K562 (cell line): ENCODE measurements around the gene MARCKS. TPM values are rescaled to one million over a fixed set of nuclear protein-coding genes. Genes with fewer than 3 reads are reported as not detected.

Experiments
- ATAC-seq: fragments of 200-7000 bp; cut with Tn5 transposase; 3 replicates; pipeline ENCODE4 v1.9.1; 2020; ENCODE audit warnings: moderate library complexity
- BruUV-seq: library from RNA; stranded (reverse); fragments of 400-500 nt; replicated peaks from 2 replicates; lab custom pipeline; 2021; lab: Mats Ljungman, UMichigan
- CTCF ChIA-PET: fragments of 300-600 bp; formaldehyde crosslinking; extraction: SDS; loops from one replicate; lab custom pipeline; 2021; ENCODE audit warnings: low intra/inter-chr PET ratio; lab: Yijun Ruan, JAX
- POLR2A ChIA-PET: fragments of 300-600, 350-650 bp; sonication (Branson Sonifier 250); formaldehyde crosslinking; extraction: SDS; loops from one replicate; lab custom pipeline; 2021; ENCODE audit warnings: antibody characterized with exemption, inconsistent platforms; lab: Yijun Ruan, JAX
- DNase-seq, 4 experiments: peaks; one replicate each; pipeline versions ENCODE4 v3.0.0 to v3.0.0-alpha.2; 2011 to 2018; ENCODE audit warnings: low spot score in 3 of 4, mixed read lengths in 3 of 4; ENCODE audit errors: extremely low read depth in 1 of 4
- FAIRE-seq: peaks from 2 replicates; lab custom pipeline; 2011; peaks lifted over from hg19 to GRCh38; lab: Jason Lieb, UNC
- H2AFZ ChIP-seq: 2 replicates; pipeline ENCODE4 v1.6.0; 2011; ENCODE audit warnings: low read depth, low read length, control low read depth, inconsistent platforms
- H3K27ac ChIP-seq: fragments of 200-600 bp; 3 replicates; pipeline ENCODE4 v1.8.0; 2011; ENCODE audit warnings: low read depth, mild to moderate bottlenecking, control low read depth, inconsistent platforms, low read length, moderate library complexity, mixed read lengths; ENCODE audit errors: extremely low read depth
- H3K27me3 ChIP-seq, 2 experiments: fragments of 300-600 bp in 1 of 2; 2 replicates in 1 of 2; 3 replicates in 1 of 2; pipeline versions ENCODE4 v1.6.0 to v1.8.0; 2011; ENCODE audit warnings: inconsistent platforms in 2 of 2, low read length in 2 of 2, mild to moderate bottlenecking in 1 of 2, mixed read lengths in 1 of 2, moderate library complexity in 1 of 2; ENCODE audit not compliant: control insufficient read depth in 2 of 2, insufficient read depth in 2 of 2
- H3K36me3 ChIP-seq: fragments of 300-600 bp; 3 replicates; pipeline ENCODE4 v1.8.0; 2011; ENCODE audit warnings: mild to moderate bottlenecking, low read length, inconsistent platforms; ENCODE audit not compliant: control insufficient read depth, insufficient read depth
- H3K4me1 ChIP-seq, 2 experiments: fragments of 200-600 bp in 1 of 2; replicated peaks in 1 of 2; 2 replicates in 1 of 2; 3 replicates in 1 of 2; pipeline versions ENCODE4 v1.5.1 to v1.8.0; 2011; ENCODE audit warnings: inconsistent platforms in 2 of 2, low read length in 2 of 2, mild to moderate bottlenecking in 1 of 2, mixed read lengths in 1 of 2, moderate library complexity in 1 of 2; ENCODE audit not compliant: control insufficient read depth in 2 of 2, insufficient read depth in 2 of 2
- H3K4me2 ChIP-seq: 2 replicates; pipeline ENCODE4 v1.6.1; 2011; ENCODE audit warnings: low read length, control low read depth, inconsistent platforms, mixed read lengths; ENCODE audit not compliant: insufficient read depth
- H3K4me3 ChIP-seq: fragments of 200-600 bp; sonication (generic), shearing (Covaris generic); 2 replicates; pipeline ENCODE4 v1.5.1; 2016; ENCODE audit warnings: control low read depth, inconsistent platforms
- H3K79me2 ChIP-seq: fragments of 200-600 bp; 3 replicates; pipeline ENCODE4 v1.8.0; 2011; ENCODE audit warnings: low read length, inconsistent platforms; ENCODE audit not compliant: control insufficient read depth, insufficient read depth
- H3K9ac ChIP-seq, 2 experiments: 2 replicates each; pipeline versions ENCODE4 v1.6.0 to v1.6.1; 2011; ENCODE audit warnings: low read depth in 2 of 2, low read length in 2 of 2, control low read depth in 1 of 2, inconsistent platforms in 1 of 2, mild to moderate bottlenecking in 1 of 2, mixed read lengths in 1 of 2; ENCODE audit not compliant: insufficient read depth in 1 of 2
- H3K9me1 ChIP-seq: one replicate; pipeline ENCODE4 v1.6.0; 2011; ENCODE audit warnings: inconsistent platforms, mild to moderate bottlenecking, low read length, moderate library complexity; ENCODE audit not compliant: control insufficient read depth, insufficient read depth
- H3K9me3 ChIP-seq: replicated peaks from 2 replicates; pipeline ENCODE4 v1.5.1; 2011; ENCODE audit warnings: low read depth, low read length, inconsistent platforms; ENCODE audit not compliant: control insufficient read depth, insufficient read depth
- H4K20me1 ChIP-seq: replicated peaks from 2 replicates; pipeline ENCODE4 v1.6.1; 2011; ENCODE audit warnings: low read length, inconsistent platforms, mixed read lengths; ENCODE audit not compliant: control insufficient read depth, insufficient read depth
- CBFA2T2 ChIP-seq: fragments of 450-650 bp; conservative IDR thresholded peaks from 2 replicates; pipeline ENCODE4 v1.6.1; 2017; ENCODE audit warnings: mild to moderate bottlenecking
- CHD4 ChIP-seq: fragments of 200-600 bp; sonication (generic); IDR thresholded peaks from 3 replicates; pipeline ENCODE4 v1.6.1; 2012; ENCODE audit warnings: low read depth, mild to moderate bottlenecking, mixed read lengths, low read length, inconsistent platforms; ENCODE audit not compliant: insufficient read depth, insufficient replicate concordance, poor library complexity, severe bottlenecking
- FOXA3 ChIP-seq, 2 experiments: fragments of 450-650 bp in 1 of 2; sonication (generic) in 1 of 2; formaldehyde crosslinking; IDR thresholded peaks in 1 of 2; conservative IDR thresholded peaks in 1 of 2; 2 replicates each; pipeline versions ENCODE4 v1.4.0 to v1.8.0; 2020 to 2022; ENCODE audit warnings: mild to moderate bottlenecking in 2 of 2, missing genetic modification reagents in 1 of 2
- HDAC6 ChIP-seq: IDR thresholded peaks from 2 replicates; pipeline ENCODE4 v1.6.1; 2012; ENCODE audit warnings: low read depth, mild to moderate bottlenecking, control low read depth, inconsistent platforms, low read length, moderate library complexity
- LEF1 ChIP-seq: fragments of 450-650 bp; IDR thresholded peaks from 2 replicates; pipeline ENCODE4 v1.6.1; 2016; ENCODE audit warnings: mild to moderate bottlenecking
- NEUROD1 ChIP-seq: fragments of 150-350 bp; IDR thresholded peaks from 2 replicates; pipeline ENCODE4 v1.6.1; 2014; ENCODE audit warnings: borderline replicate concordance, low read length, low read depth; ENCODE audit not compliant: partially characterized antibody
- PTBP1 ChIP-seq: fragments of 200-400 bp; formaldehyde crosslinking; IDR thresholded peaks from 2 replicates; pipeline ENCODE4 v1.6.1; 2017; ENCODE audit warnings: low read depth, low read length
- TAF7 ChIP-seq: fragments of 450-650 bp; IDR thresholded peaks from 2 replicates; pipeline ENCODE4 v1.6.1; 2016; ENCODE audit warnings: missing genetic modification characterization, missing compliant biosample characterization
- TBP ChIP-seq: optimal IDR thresholded peaks from 2 replicates; pipeline ENCODE3; 2011; ENCODE audit warnings: low read depth, low read length, improper control_type of control experiment
- TCF7L2 ChIP-seq: fragments of 150-350 bp; IDR thresholded peaks from 2 replicates; pipeline ENCODE4 v1.6.1; 2016; ENCODE audit warnings: low read depth, mild to moderate bottlenecking, low read length, moderate library complexity
- ZBED1 ChIP-seq: IDR thresholded peaks from 2 replicates; pipeline ENCODE4 v1.6.1; 2014
- ZBTB49 ChIP-seq: sonication (generic); formaldehyde crosslinking; IDR thresholded peaks from 2 replicates; pipeline ENCODE4 v1.8.0; 2022; ENCODE audit warnings: missing genetic modification reagents, mild to moderate bottlenecking, borderline replicate concordance
- ZBTB8A ChIP-seq: fragments of 450-650 bp; IDR thresholded peaks from 2 replicates; pipeline ENCODE4 v1.6.1; 2018; ENCODE audit warnings: mild to moderate bottlenecking, moderate library complexity; ENCODE audit not compliant: partially characterized antibody
- ZNF274 ChIP-seq: IDR thresholded peaks from 2 replicates; pipeline ENCODE4 v1.6.1; 2011; ENCODE audit warnings: low read depth, mild to moderate bottlenecking, low read length, moderate library complexity, borderline replicate concordance
- WGBS: fragments of 100-300 bp; shearing (Covaris generic); methylation state at CpG from one replicate; pipeline ENCODE4 v1.1.6; 2016; ENCODE audit warnings: low coverage, mixed read lengths; ENCODE audit not compliant: insufficient coverage; ENCODE audit errors: missing lambda C conversion rate; 5-methylcytosine and 5-hydroxymethylcytosine counted together
- in situ Hi-C: fragments of 300-500 bp; cut with MboI; formaldehyde crosslinking; loops from 4 replicates; pipeline ENCODE4 v1.15.0; 2018; ENCODE audit warnings: inconsistent platforms, mixed read lengths
- intact Hi-C: fragments of 100-400 bp; cut with micrococcal nuclease; formaldehyde crosslinking; loops from 2 replicates; pipeline ENCODE4 v1.14.2; 2022
- polyA plus RNA-seq, 8 experiments: library from polyadenylated mRNA; depleted of rRNA in 4 of 8; stranded (reverse) in 5 of 8; unstranded in 3 of 8; fragments of >200 nt; fragmentation: Nextera tagmentation in 2 of 8; fragmentation: Illumina TruSeq in 1 of 8; extraction: Ambion mirVana in 2 of 8; extraction: Trizol in 1 of 8; gene quantifications; 2 replicates each; pipeline versions ENCODE4 v1.2.1 to v1.2.3, GENCODE V29; 2011 to 2014; ENCODE audit warnings: inconsistent platforms in 1 of 8, missing spikeins in 1 of 8
- total RNA-seq, 7 experiments: library from RNA; depleted of rRNA in 6 of 7; stranded (reverse); fragments of >200 nt in 6 of 7; fragmentation: Illumina TruSeq in 2 of 7; extraction: Trizol in 2 of 7; gene quantifications; 2 replicates each; pipeline versions ENCODE4 v1.2.1 to v1.2.3, GENCODE V29; 2011 to 2021; ENCODE audit warnings: low replicate concordance in 1 of 7
- TF ChIP-seq, protein P1 (sequence below): sonication (generic); formaldehyde crosslinking; IDR thresholded peaks from 2 replicates; pipeline ENCODE4 v1.8.0; 2022; ENCODE audit warnings: mild to moderate bottlenecking, low read depth, missing genetic modification reagents

The MARCKS gene
- total and polyA plus RNA-seq, 9 of the 15 experiments (the other 6 are each of a cell fraction or from before 2014, with no cell fraction given): 0.15 to 2.7 (median 1.0) TPM

DNA sequence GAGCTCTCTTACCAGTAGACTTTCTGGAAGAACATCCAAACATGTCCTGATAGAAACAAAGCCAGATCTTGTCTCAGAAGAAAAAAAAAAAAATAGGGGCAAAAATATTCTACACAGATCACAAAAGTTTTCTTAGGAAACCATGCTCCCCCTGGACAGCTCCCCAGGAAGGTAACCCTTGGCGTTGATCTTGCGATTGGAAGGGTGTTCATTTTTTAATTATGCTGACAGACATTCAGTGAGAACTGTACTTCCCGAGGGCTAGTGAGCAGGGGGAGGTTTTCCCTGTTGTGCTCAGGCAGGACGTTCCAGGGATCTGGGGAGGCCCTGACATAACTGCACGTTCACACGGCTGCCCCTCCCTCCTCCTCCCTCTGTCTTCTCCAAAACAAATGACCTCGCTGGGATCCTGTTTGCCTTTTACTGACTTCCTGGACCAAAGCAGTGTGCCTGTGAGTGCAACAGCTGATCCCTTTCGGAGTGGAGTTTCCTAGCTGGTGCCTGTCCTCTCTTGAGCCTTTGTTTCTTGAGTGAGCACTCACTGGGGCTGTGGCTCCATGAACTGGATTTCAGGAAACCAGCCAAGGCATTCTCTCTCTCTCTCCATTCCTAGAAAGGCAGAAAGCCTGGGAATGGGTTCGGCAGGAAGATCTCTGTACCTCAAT is 46.7 kb downstream of the MARCKS start:
- POLR2A ChIA-PET: interaction anchor here (0.6 to 0.7 kb wide), 2 partner anchors 12 to 1646 kb away, joined by 3 read pairs; no protein-coding TSS in a partner anchor
- Histone ChIP-seq H2AFZ (peak overlapping the region; percentile 72), H3K9me3 (no peaks in the 10 kb centered on the region), H3K36me3 (no peaks in the 10 kb centered on the region), H3K27me3 (no peaks in the 10 kb centered on the region), H3K79me2 (no peaks in the 10 kb centered on the region), H3K27ac (no peak overlapping the region), H3K9ac (no peak overlapping the region), H3K9me1 (no peaks in the 10 kb centered on the region), H3K4me3 (no peak overlapping the region), H3K4me1 (no peaks in the 10 kb centered on the region), H4K20me1 (no peaks in the 10 kb centered on the region), H3K4me2 (no peak overlapping the region)
- FAIRE-seq (no peak), ATAC-seq (peak; percentile 35; the same call in 2 of the 3 replicates), DNase-seq (no peak)
- in situ Hi-C loops (loop anchor here (25.0 kb wide), 2 partner anchors 1016 to 1716 kb away; no protein-coding TSS in a partner anchor), intact Hi-C loops (loop anchor here (10.0 kb wide), 2 partner anchors 1569 to 1719 kb away; no protein-coding TSS in a partner anchor)
- no TSS peak for BruUV-seq
- CTCF ChIA-PET: no interaction called here
- 14% methylated on average over 9 of the region's 9 CpGs for WGBS
- TF ChIP-seq NEUROD1 (no peak), TCF7L2 (no peak), ZBED1 (no peak), PTBP1 (no peak), TBP (no peak), ZBTB8A (no peak), TAF7 (tag) (no peak), CBFA2T2 (no peak), HDAC6 (no peak), ZNF274 (no peak), ZBTB49 (CRISPR knock-in tag) (no peak), LEF1 (no peak), FOXA3 (CRISPR knock-in tag; conservative IDR thresholded peaks at IDR 0.05 in 1 of 2, IDR thresholded peaks at IDR 0.05 in 1 of 2) (no peak), CHD4 (no peak)
- TF ChIP-seq, protein P1, sequence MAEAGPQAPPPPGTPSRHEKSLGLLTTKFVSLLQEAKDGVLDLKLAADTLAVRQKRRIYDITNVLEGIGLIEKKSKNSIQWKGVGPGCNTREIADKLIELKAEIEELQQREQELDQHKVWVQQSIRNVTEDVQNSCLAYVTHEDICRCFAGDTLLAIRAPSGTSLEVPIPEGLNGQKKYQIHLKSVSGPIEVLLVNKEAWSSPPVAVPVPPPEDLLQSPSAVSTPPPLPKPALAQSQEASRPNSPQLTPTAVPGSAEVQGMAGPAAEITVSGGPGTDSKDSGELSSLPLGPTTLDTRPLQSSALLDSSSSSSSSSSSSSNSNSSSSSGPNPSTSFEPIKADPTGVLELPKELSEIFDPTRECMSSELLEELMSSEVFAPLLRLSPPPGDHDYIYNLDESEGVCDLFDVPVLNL (CRISPR knock-in tag): no peak
